SK-N-MC (cell line): Measurements from ENCODE around the gene CTSA.

Experiments
- DNase-seq: peaks from one replicate; pipeline ENCODE4 v3.0.0-alpha.2; 2011; ENCODE audit warnings: low read depth, low spot score
- H3K27ac ChIP-seq: fragments of 200-600 bp; sonication (generic); 2 replicates; pipeline ENCODE4 v1.5.1; 2016; ENCODE audit warnings: mixed run types
- H3K36me3 ChIP-seq: fragments of 200-600 bp; sonication (generic); 2 replicates; pipeline ENCODE4 v1.6.1; 2017; ENCODE audit warnings: antibody characterized with exemption, low read length, mixed read lengths; ENCODE audit not compliant: insufficient read depth
- H3K4me3 ChIP-seq: fragments of 200-600 bp; sonication (generic); 2 replicates; pipeline ENCODE4 v1.5.1; 2016
- H3K9ac ChIP-seq: fragments of 200-600 bp; sonication (generic); 2 replicates; pipeline ENCODE4 v1.8.0; 2017; ENCODE audit warnings: mixed run types, mixed read lengths; ENCODE audit not compliant: insufficient read length
- H3K9me3 ChIP-seq: fragments of 200-600 bp; sonication (generic); 2 replicates; pipeline ENCODE4 v1.6.1; 2017; ENCODE audit warnings: low read depth, mild to moderate bottlenecking, antibody characterized with exemption, low read length, moderate library complexity, mixed read lengths
- EZH2 ChIP-seq: fragments of 200-600 bp; sonication (generic); IDR thresholded peaks from one replicate; pipeline ENCODE4 v1.6.1; 2017; ENCODE audit warnings: antibody characterized with exemption
- FOXP2 ChIP-seq: optimal IDR thresholded peaks from 2 replicates; pipeline ENCODE3; 2011; ENCODE audit warnings: mild to moderate bottlenecking, moderate library complexity; ENCODE audit not compliant: insufficient read depth; ENCODE audit errors: extremely low read length, control extremely low read depth
- POLR2AphosphoS5 ChIP-seq: IDR thresholded peaks from 2 replicates; pipeline ENCODE4 v1.6.1; 2012; ENCODE audit warnings: mild to moderate bottlenecking, low read depth, low read length, borderline replicate concordance

CTSA gene

DNA sequence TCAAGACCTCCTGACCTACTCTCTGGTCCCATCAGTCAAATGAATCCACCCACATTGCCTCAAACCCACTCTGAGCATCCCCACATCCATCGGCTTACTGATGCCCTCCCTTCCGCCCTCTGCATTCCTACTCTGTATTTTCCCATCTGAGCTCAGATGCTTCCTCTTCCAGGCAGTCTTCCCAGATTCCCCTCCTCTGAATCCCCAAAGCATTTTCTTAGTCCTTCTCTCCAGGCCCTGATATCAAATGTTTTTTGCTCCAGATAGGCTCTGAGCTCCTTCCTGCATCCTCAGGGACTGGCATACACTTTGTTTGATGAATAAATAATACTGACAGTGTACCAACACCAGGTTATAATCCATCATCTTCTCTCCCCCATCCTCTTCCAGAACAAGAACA lies 16.9 kb downstream of the CTSA start:
- Histone ChIP-seq H3K9ac (no peak overlapping the region), H3K4me3 (no peak overlapping the region), H3K9me3 (no peaks in the 10 kb centered on the region), H3K36me3 (peaks cover 35% of the 10 kb centered on the region; the same call in 1 of the 2 replicates), H3K27ac (no peak overlapping the region)
- TF ChIP-seq POLR2AphosphoS5 (no peak), FOXP2 (no peak), EZH2 (no peak)
- no peak for DNase-seq

DNA sequence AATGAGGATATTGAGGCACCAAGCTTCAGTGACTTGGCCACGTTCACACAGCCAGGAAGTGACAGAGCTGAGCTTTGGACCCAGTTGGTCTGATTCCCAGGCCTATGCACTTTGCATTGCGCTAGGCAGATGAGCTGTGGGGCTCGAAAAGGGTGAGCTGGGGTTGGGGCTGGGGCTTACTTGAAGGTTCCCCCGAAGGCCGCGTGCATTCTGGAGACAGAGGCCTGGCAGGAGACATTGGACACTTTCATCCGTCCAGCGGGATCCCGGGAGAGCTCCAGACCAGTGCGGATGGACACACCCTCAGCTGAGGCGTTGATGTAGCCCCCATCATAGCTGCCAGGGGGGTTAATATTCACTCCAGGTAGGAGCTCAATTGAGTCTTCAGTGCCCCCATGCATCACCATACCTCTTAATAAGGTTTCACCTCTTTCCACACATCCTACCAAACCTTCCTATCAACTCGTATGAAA lies 18.2 kb downstream of the CTSA start:
- H3K36me3 ChIP-seq: peaks cover 33% of the 10 kb centered on the region; the same call in 1 of the 2 replicates
- no peaks in the 10 kb centered on the region for H3K9me3 ChIP-seq
- H3K27ac ChIP-seq: no peak overlapping the region
- H3K4me3 ChIP-seq: no peak overlapping the region
- TF ChIP-seq POLR2AphosphoS5 (no peak), EZH2 (no peak), FOXP2 (no peak)
- no peak for DNase-seq
- no peak overlapping the region for H3K9ac ChIP-seq

DNA sequence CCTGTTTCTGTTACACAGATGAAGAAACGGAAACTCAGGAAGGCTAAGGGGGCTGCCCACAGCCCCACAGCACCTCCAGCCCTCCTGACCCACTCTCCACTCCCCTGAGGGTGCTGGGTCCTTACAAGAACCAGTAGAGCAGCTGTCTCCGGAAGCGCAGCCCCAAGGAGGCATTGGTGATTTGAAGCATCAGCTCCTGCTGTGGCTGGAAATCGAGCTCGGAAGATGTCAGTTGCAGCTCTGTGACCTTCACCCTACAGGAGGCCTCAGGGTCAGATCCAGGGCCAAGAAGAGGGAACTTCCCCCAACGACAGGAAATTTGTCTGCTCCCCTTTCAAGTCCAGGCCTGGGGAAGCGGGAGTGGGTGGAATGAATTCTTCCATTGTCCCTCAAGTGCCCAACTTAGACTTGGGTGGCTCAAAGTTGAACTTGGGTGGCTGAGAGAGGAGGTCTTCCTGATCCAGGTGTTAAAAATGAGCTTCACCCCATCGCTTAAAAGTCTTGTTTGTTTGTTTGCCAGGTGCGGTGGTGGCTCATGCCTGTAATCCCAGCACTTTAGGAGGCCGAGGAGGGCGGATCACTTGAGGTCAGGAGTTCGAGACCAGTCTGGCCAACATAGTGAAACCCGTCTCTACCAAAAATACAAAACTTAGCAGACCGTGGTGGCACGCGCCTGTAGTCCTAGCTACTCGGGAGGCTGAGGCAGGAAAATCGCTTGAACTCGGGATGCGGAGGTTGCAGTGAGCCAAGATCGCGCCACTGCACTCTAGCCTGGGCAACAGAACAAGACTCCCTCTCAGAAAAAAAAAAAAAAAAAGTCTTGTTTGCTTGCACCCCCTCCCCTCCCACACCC lies 18.9 kb downstream of the CTSA start:
- TF ChIP-seq POLR2AphosphoS5 (no peak), EZH2 (no peak), FOXP2 (no peak)
- Histone ChIP-seq H3K36me3 (peaks cover 27% of the 10 kb centered on the region; the same call in 1 of the 2 replicates), H3K4me3 (no peak overlapping the region), H3K9ac (no peak overlapping the region), H3K9me3 (no peaks in the 10 kb centered on the region), H3K27ac (no peak overlapping the region)
- no peak for DNase-seq

DNA sequence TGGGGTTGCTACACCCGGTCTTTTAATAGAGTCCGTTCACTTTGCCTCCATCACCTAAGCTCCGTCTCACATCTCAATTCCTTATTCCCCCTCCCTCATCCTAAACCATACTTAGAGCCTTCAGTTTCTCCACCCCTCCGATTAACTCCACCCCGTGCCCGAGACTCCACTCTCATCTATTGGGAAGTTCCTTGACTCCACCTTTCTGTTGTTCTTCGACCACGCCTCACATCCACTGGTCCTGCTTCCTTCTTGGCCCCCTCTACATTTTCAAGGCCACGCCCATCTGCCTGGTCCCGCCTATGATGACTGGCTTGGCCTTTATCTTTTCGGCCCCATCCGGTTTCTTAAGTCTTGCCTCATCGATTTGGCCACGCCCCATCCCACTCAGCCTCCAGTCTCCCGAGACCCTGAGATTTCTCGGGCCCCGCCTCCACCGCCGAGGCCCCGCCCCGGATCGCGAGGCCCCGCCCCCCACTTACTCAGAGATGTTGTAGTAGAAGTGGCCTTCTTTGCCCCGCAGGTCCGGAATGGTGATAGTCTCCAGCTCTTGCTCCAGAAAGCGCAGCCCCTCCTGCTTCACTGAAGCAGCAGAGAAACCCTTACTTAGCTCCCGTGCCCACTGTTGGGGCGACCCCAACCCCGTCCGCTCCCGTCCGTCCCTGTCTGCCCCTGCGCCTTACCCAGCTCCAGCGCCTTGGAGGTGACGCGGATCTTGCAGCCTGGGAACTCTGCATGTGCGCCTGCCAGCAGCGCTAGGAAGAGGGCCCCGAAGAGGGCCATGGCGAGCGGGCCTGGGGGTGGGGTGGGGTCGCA lies 19.7 kb downstream of the CTSA start:
- Histone ChIP-seq H3K9ac (peak overlapping the region; percentile 86), H3K27ac (peak overlapping the region; percentile 66; the same call in 1 of the 2 replicates), H3K36me3 (peaks cover 21% of the 10 kb centered on the region; the same call in 1 of the 2 replicates), H3K9me3 (no peaks in the 10 kb centered on the region), H3K4me3 (peak overlapping the region; percentile 98)
- TF ChIP-seq EZH2: no peak
- peak; percentile 83 for TF ChIP-seq POLR2AphosphoS5
- DNase-seq: peak; percentile 99

DNA sequence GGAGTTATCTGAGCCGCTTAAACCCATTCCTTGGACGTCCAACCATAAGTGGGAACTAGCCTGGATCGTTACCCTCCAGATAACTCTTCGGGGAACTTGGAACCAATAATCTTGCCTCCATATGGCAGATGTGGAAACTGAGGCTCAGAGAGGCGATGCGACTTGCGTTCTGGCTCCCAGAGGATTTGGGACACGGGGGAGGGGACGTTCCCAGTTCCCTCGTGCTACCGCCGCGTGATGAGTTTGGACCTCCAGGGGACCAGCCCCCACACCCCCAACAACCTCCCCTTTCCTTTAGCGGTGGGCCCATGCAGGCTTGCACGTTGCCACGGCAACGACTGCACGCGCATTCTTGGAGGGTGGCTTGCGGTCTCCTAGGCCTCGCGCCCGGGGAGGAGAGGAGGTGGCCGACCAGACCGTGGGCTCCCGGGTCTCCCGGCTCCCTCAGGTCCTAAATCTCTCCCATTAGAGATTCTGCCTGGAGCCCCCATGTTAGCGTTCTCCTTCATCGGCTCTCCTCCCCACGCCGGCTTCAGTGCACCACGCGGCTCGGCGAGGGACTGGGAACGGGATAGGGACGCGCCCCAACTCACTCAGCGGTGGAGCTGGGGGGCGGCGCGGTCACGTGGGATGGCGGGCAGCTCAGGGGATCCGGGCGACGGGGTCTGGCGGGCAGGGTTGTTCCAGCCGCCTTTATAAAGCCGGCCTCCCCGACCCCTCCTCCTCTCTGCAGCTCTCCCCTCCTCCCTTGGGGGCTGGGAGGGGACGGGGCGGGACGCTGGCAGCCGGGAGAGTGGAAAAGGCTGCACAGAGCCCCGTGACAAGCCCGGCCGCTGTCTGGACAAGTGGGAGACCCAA lies 20.6 kb downstream of the CTSA start, which contains the start of gene PLTP:
Gene PLTP, minus strand, starts transcription at position 670 of the 858 bp plus-strand sequence. CDS start 703 bp downstream, outside the sequence.
- TF ChIP-seq FOXP2: no peak
- TF ChIP-seq POLR2AphosphoS5: peak; percentile 93
- TF ChIP-seq EZH2: no peak
- Histone ChIP-seq H3K9me3 (no peaks in the 10 kb centered on the region), H3K4me3 (peak within 1 kb of the TSS; percentile 98), H3K36me3 (peaks cover 15% of the 10 kb centered on the region; the same call in 1 of the 2 replicates), H3K27ac (peak within 1 kb of the TSS; percentile 66; the same call in 1 of the 2 replicates), H3K9ac (peak within 1 kb of the TSS; percentile 86)
- DNase-seq: no peak

DNA sequence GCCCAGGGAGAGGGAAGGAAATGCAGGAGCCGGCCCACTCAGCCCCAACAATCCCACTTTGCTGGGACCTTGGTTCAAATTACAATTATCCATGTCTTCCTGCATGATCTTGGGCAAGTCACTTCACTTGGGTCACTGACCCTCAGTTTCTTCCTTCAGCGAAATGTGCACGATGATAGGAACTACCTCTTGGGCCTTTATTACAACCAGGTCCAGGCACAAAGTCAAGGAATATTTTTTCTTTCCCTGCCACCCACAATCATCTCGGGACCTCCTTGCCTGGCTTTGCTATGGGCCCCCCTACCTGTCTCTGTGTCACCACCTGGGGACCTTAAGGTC lies 21.2 kb downstream of the CTSA start:
- Histone ChIP-seq H3K9me3 (no peaks in the 10 kb centered on the region), H3K36me3 (peaks cover 15% of the 10 kb centered on the region; the same call in 1 of the 2 replicates), H3K9ac (peak overlapping the region; percentile 86), H3K27ac (no peak overlapping the region), H3K4me3 (peak overlapping the region; percentile 98)
- TF ChIP-seq FOXP2: no peak
- TF ChIP-seq POLR2AphosphoS5: no peak
- no peak for TF ChIP-seq EZH2
- DNase-seq: no peak

DNA sequence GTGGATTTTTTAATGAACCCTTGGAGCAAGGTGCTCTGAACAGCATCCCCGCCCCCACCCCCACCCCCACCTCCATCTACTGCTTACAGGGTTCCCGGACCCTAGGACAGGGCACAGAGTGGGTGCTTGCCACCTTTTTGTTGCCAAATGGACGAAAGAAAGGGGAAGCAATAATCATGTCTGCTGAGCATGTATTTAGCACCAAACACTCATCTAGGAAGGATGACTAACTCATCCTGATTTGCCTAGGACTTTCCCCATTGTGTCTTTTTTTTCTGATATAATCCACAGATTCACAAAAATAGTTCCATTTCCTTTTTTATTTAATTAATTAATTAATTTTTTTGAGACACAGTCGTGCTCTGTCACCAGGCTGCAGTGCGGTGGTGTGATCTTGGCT lies 22.0 kb downstream of the CTSA start:
- Histone ChIP-seq H3K9me3 (no peaks in the 10 kb centered on the region), H3K4me3 (no peak overlapping the region), H3K9ac (no peak overlapping the region), H3K27ac (no peak overlapping the region), H3K36me3 (peaks cover 11% of the 10 kb centered on the region; the same call in 1 of the 2 replicates)
- DNase-seq: no peak
- TF ChIP-seq EZH2: no peak
- no peak for TF ChIP-seq POLR2AphosphoS5
- no peak for TF ChIP-seq FOXP2
